ENCODE measurements around the gene SHLD1.
"Not testable (repeated sequence)": the region's sequence is repeated elsewhere in the genome, so short reads cannot be mapped to it uniquely, and the experiment has no call there.

The SHLD1 gene

DNA sequence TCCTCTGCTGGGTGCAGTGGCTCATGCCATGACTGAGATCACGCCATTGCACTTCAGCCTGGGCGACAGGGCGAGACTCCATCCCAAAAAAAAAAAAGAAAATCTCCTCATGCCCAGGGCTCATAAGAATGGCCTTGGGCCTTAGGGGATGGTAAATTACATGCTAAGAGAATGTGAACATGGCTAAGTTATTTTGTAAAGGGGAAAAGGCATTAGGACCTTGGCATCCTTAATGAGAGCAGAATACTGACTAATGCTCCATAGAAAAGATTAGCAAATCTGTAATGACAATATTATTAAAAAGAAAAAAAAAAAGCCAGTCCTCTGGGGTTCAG is 12.6 kb upstream of the SHLD1 start:
- no peak for DNase-seq

DNA sequence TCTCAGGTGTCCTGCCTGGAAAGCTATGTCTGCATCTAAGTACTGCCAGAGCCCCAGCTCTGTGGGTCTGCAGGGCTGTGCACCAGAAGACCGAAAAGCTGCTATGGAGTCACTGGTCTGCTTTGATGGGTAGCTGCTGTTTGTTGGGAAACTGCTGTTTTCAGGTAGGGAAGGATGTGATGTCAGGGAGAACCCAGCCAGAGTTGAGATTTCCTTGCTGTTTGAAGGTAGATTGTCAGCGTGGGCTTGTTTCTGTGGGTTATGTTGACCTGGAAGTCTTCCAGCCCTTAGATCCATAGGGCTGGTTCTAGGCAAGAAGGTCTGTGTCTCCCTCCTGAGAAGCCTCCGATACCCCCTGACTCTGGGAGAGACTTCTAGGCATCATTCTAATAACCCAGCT is 12.2 kb upstream of the SHLD1 start:
- no peak for DNase-seq

DNA sequence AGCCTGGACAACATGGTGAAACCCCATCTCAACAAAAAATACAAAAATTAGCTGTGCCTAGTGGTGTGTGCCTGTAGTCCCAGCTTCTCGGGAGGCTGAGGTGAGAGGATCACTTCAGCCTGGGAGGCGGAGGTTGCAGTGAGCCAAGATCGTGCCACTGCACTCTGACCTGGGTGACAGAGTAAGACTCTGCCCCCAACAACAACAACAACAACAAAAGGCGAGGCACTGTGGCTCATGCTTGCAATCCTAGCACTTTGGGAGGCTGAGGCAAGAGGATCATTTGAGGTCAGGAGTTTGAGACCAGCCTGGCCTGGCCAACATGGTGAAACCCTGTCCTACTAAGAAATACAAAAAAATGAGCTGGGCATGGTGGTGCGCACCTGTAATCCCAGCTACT is 9.6 kb upstream of the SHLD1 start:
- DNase-seq, result not testable (repeated sequence)

DNA sequence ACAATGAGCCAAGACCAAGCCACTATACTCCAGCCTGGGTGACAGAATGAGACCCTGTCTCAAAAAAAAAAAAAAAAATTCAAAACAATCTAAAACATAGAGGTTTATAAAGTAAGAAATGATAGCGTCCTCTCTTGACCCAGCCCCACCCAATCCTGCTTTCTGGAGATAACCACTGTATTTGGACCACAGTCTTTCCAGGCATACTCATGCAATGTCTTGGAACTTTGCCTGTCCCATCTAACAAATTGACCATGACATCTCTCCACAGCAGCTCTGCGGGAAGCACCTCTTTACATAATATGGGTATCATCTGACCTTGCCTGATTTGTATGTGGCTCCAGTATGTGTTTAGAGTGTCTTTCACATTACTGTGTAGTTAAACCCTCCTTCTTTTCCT is 9.1 kb upstream of the SHLD1 start:
- no peak for DNase-seq

DNA sequence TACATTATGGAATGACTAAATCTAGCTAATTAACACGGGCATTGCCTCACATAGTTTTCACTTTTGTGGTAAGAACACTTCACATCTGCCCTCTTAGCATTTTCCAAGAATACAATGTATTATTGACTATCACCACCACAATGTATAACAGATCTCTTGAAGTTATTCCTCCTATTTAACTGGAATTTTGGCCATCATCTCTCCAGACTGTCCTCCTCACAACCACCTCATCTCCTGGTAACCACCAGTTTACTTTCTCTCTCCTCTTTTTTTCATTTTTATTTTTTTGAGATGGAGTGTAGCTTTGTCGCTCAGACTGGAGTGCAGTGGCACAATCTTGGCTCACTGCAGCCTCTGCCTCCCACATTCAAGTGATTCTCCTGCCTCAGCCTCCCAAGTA is 8.2 kb upstream of the SHLD1 start:
- DNase-seq, result no peak

DNA sequence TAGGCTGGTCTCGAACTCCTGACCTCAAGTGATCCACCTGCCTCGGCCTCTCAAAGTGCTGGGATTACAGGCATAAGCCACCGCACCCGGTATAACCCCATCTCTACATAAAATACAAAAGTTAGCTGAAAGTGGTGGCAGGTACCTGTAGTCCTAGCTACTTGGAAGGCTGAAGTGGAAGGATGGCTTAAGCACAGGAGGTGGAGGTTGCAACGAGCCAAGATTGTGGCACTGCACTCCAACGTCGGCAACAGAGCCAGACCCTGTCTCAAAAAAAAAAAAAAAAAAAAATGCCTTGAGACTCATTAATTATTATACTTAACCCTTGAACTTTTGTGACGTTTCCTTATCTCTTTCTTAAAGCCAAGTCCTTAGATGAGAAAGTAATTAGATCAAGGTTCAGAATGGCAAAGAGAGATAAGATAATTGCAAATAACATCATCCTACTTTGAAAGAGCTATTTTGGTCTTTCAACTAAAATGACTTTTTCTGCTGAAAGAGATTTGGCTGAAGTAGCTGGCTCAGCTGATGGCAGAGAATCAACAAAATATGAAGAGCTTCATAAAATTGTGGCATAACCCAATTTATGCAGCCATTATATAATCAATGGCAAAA is 4.7 kb upstream of the SHLD1 start:
- DNase-seq, result no peak

DNA sequence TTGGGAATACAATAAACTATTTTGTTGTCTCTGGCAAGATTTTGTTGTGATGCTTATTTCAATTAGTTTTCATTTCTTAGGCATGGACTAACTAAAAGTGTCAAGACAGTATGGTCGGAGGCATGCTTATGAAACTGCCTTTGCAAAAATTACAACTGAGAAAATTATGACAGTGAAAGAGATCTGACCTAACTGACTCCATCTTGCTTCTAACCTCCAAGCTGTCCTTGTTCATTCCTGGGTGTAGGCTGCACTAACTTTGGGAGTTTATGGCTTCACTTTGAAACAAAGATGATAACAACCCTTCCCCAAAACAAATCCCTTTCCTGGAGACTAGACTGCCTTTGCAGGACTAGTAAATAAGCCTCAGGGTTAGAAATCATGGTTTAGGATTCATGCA is 4.1 kb upstream of the SHLD1 start:
- no peak for DNase-seq

DNA sequence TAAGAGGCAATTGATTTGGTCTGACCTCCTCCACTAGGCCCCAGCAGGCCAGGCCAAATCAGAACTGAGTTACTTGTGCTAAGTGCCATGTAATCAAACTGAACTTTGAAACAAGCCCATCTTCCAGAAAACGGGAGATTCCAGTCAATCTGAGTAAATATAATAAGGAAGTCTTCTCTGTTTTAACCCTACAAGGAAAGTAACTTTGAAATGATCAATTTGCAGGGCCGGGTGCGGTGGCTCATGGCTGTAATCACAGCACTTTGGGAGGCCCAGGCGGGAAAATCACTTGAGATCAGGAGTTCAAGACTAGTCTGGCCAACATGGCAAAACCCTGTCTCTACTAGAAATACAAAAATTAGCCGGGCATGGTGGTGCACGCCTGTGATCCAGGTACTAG is 2.0 kb upstream of the SHLD1 start:
- no peak for DNase-seq

DNA sequence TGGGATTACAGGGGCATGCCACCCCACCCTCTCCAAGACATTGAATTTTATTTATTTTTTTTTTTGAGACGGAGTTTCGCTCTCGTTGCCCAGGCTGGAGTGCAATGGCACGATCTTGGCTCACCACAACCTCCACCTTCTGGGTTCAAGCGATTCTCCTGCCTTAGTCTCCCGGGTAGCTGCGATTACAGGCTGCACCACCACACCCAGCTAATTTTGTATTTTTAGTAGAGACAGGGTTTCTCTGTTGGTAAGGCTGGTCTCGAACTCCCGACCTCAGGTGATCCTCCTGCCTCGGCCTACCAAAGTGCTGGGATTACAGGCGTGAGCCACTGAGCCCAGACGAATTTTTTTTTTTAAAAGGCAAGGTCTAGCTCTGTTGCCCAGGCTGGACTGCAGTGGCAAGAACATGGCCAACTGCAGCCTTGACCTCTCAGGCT is 669 bp upstream of the SHLD1 start:
- DNase-seq, result not testable (repeated sequence)

DNA sequence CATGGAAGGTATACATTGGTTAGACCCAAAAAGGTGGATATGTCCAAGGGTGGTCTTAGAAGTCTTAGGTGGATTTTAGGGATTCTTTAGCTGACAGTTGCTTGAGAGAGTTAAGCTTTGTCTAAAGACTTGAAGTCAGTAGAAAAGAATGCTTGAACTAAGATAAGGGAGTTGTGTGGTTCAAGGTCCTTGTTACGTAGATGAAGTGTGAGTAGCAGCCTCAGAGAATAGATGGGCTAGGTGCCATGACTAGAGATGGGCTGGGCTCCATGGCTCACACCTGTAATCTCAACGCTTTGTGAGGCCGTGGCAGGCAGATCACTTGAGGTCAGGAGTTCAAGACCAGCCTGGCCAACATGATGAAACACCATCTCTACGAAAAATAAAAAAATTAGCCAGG is 1.7 kb downstream of the SHLD1 start:
- DNase-seq, result no peak

DNA sequence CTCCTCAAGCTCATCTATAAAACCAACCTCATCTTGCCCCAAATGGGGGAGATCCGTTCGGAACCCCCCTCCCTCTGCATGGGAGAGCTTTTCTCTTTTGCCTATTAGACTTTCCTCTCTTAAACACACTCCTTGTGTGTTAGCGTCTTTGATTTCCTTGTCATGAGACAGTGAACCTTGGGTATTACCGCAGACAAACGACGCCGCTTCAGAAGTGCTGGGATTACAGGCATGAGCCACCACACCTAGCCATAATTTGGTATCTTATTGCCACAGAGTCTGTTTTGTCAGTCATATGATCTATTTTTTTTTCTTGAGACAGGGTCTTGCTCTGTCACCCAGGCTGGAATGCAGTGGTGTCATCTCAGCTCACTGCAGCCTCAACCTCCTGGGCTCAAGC is 3.6 kb downstream of the SHLD1 start:
- no peak for DNase-seq

DNA sequence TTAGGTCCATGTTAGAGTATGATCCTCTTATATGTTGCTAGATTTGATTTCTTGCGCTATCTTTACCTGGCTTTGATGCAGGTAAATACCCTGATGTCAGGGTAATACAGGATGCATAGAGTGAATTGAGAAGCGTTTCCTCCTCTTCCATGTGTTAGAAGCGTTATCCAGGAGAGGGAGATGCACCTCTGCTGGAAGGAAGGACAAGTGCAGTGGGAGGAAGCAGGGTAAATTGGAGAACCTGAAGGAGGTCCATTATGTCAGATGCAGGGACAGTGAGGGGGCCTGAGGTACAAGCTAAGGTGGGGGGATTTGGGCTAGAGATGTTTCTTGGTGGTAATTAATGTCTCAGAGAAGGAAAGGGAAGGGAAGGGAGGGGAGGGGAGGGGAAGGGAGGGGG is 7.7 kb downstream of the SHLD1 start:
- no peak for DNase-seq

DNA sequence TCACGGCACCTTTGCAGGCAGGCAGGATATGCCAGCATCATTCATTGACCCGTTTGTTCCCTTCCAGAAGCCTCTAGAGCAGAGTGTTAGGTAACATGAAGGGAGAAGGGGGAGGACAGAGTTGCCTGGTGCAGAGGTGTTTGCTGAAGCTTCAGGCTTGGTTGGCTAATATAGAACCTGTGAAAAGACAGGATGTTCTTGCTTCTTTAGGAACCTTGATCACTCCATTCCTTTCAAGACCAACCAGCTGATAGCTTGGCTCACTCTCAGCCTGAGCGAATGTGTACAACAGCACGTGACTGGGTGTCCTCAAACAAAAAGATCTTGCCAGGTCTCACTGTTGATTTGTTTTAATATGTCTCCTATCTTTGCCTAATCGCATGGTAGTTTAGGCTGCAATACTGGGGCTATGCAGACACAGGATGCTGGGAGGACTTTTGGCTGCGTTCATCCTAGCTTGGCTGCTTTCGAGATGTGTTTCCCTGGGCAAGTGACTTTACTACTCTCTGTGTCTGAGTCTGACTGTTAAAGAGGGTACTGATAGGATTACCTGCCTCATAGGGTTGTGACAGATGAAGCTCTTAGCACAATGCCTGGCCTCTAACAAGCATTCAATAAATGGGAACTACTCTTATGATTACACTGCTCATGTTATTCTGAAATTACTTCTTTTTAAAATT is 16.0 kb downstream of the SHLD1 start:
- no peak for DNase-seq

DNA sequence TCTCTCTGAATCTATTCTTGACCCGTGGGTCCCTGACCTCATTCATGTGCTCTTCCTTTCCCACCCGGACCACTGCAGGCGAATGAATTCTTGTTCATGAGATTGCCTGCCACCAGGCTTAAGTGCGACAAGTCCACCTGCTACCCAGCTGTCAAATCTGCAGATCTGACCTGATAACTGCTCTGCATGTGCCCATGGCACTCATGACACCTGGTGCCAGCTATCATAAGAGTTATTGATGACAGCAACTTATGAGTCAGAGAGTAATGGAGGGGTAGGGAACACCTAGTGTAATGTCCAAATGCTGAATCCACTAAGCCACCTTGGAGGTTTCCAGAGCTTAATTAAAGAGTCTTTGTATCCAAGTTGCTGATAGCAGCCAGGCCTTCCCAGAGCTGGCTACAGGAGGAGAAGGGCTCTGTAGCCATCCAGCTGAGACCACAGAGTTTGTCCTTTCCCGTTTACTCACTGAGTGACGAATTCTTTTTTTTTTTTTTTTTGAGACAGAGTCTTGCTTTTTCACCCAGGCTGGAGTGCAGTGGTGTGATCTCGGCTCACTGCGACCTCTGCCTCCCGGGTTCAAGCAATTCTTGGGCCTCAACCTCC is 17.4 kb downstream of the SHLD1 start:
- DNase-seq, result no peak

DNA sequence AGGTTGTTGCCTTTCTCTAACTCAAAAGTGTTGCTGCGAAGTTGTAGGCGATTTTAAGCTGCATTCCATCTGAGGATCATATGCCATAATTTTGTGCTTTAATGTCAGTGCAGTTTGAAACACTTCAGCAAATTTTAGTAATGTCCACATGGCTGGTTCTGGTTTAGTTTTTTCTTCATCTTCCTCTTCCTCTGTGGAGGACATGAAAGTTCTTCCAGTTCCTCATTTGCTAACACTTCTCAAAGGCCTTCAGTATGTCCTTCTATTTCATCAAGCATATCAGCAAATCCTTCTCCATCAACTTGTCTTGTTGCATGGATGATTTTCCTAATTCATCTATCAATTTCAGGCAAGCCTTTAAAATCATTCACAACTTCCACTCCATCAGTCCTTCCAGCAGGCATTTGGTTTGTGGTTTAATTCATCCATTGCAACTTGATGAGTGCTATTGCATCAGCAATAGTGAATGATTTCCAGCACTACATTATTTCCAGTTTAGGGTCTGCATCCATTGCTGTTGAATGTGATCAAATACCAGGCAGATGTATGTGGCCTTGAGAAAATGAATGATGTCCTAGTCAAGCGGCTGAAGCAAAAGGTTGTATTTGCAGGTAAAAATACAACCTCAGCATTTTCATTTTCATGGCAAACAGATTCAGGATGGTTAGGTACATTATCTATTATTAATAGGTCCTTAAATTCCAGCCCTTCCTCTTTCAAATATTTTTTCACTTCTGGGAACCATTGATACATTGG is 20.2 kb downstream of the SHLD1 start:
- DNase-seq, result no peak

DNA sequence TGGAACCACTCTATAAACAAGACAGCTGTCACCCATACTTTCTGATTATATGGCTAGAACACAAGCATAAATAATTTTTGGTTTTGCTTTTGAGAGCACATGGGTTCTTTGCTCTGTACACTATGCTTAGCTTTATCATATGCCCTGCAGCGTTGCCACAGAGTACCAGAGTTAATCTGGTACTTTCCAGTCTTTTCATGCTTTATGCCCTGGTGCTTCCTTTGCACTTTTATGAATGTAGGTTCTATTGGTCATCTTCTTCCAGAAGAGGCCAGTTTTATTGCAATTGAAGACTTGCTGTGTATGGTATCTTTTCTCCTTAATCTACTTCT is 20.8 kb downstream of the SHLD1 start:
- no peak for DNase-seq

DNA sequence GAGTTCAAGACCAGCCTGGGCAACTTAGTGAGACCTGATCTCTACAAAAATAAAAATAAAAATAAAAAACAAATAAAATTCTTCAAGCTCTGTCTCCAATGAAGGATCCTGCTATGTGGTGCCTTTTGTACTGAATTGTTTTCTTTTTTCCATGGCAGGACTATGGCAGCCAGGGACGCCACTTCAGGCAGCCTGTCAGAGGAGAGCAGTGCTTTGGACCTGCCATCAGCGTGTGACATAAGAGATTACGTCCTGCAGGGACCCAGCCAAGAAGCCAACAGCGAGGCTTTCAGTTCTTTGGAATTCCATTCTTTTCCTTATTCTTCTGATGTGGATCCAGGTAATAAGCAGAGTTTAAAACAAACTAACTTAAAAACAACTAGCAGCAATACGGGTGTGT is 22.5 kb downstream of the SHLD1 start:
- DNase-seq, result no peak

DNA sequence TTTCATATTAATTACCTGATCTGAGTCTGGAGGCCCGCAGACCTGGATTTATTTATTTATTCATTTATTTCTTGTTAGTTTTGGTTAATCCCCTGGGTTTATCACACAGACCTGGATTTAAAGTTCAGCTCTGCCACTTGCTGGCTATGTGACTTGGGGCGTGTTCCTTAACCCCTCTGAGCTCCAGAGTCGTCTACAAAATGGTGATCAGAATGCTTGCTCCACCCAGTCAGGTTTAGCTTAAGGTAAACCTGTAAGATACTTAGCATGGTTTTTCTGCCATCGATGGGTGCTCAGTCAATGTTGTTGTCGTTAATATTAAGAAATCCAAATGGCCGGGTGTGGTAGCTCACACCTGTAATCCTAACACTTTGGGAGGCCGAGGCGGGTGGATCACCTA is 23.4 kb downstream of the SHLD1 start:
- no peak for DNase-seq

DNA sequence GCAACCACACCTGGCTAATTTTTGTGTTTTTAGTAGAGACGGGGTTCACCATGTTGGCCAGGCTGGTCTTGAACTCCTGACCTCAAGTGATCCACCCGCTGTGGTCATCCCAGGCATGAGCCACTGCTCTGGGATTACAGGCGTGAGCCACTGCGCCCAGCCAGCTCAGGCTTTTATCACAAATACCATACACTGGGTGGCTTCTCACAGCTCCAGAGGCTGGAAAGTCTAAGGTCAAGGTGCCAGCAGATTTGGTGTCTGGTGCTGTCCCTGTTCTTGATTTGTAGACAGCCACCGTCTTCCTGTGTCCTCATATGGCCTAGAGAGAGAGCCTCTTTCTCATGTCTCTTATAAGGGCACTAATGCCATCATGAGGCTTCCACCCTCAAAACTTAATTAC is 25.9 kb downstream of the SHLD1 start:
- DNase-seq, result no peak

DNA sequence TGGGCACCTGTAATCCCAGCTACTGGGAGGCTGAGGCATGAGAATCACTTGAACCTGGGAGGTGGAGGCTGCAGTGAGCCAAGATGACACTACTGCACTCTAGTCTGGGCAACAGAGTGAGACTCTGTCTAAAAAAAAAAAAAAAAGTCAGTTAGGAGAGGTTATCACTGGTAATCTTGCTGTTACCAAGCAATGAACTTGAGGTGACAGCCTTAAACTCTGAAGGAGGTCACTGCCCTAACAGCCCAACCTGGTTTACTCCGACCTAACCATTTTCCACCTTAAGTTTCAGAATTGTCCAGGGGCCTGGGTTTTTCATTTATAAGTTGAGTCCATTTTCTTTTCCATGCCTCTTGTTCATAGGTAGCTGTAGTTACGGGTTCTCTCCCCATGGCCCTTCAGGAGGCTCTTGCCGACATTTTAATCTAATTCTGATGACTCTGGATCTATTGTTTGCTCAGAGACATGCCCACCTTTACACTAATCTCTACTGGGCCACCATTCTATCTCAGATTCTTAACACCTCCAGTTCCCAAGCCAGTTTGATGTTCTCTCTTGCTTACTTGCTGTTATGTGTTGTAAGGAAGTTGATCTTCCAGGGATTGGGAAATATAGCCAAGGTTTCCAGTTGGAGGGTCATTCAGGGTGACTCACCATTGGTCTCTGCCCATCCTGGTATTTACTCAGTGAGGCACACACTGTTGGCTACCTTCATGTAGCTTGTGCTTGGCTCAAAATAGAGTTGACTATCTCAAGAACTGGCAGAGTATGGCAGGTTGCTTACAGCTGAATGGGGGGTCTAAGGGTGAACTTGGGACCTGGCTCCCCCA is 29.1 kb downstream of the SHLD1 start:
- no peak for DNase-seq

DNA sequence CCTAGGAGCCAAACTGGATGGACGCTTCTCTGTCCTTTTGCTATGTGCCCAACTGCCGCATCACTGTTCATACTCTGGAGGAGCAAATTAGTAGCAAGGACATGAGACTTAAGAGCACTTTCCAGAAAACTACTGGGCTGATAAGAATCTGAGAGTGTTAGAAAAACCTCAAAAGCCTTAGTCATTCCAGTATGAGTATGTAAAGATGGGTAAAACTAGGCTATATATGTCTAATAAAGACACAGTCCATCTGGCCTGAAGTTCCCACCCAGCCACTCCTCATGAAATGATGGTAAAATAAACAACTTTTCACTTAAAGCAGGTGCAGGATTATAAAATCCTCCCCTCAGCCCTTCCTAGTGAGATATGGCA is 30.6 kb downstream of the SHLD1 start:
- DNase-seq, result no peak

DNA sequence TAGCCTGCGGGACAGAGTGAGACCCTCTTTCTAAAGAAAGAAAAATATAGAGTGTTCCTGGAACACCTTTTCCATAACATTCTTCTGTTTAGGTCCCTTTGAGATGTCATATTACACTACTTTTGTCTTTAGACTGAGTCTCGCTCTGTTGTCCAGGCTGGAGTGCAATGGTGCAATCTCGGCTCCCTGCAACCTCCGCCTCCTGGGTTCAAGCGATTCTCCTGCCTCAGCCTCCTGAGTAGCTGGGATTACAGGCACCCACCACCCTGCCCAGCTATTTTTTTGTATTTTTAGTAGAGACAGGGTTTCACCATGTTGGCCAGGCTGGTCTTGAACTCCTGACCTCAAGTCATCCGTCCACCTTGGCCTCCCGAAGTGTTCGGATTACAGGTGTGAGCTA is 31.2 kb downstream of the SHLD1 start:
- DNase-seq, result not testable (repeated sequence)

All from activated naive CD4-positive, alpha-beta T cell treated with anti-CD3 and anti-CD28 coated beads, Interleukin-2, amount 50 U/mL, for 16 hours (primary cell).